Fibroblast of pulmonary artery (primary cell): ENCODE data around the gene TMC1.
A peak's percentile ranks its signal among the peaks of the same experiment; 100 is the strongest.

Experiments
- DNase-seq: peaks from one replicate; pipeline ENCODE4 v3.0.0-alpha.2; 2010; ENCODE audit warnings: low read depth
- H3K4me3 ChIP-seq: replicated peaks from 2 replicates; pipeline ENCODE4 v1.5.1; 2011; ENCODE audit warnings: low read depth, mild to moderate bottlenecking, control low read depth, low read length, moderate library complexity
- TF ChIP-seq, protein P1 (sequence below): IDR thresholded peaks from 2 replicates; pipeline ENCODE4 v1.5.1; 2011; ENCODE audit warnings: mild to moderate bottlenecking, control low read depth, low read length, inconsistent platforms; ENCODE audit errors: missing control alignments

The TMC1 gene

DNA sequence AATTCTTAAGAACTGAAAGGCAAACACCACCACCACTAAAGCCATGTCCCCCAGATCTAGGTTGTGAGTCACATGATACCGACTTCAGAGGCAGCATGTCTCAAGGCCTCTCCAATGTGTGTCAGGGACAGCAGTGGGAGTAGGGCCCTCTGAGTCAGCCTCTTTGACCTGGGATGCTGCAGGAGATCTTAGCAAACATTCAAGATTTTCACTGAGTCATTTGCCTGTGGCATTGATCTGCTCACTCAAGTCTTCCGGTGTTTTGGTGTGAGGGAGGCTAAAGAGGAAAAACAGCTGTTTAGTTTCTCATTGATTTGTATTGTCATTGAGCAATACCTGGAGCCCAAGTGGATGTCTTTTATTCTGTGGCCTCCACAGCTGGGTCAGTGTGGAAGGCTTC is 36.1 kb downstream of the TMC1 start:
- H3K4me3 ChIP-seq = no peak overlapping the region
- peak; percentile 92 for DNase-seq
- TF ChIP-seq, protein P1, sequence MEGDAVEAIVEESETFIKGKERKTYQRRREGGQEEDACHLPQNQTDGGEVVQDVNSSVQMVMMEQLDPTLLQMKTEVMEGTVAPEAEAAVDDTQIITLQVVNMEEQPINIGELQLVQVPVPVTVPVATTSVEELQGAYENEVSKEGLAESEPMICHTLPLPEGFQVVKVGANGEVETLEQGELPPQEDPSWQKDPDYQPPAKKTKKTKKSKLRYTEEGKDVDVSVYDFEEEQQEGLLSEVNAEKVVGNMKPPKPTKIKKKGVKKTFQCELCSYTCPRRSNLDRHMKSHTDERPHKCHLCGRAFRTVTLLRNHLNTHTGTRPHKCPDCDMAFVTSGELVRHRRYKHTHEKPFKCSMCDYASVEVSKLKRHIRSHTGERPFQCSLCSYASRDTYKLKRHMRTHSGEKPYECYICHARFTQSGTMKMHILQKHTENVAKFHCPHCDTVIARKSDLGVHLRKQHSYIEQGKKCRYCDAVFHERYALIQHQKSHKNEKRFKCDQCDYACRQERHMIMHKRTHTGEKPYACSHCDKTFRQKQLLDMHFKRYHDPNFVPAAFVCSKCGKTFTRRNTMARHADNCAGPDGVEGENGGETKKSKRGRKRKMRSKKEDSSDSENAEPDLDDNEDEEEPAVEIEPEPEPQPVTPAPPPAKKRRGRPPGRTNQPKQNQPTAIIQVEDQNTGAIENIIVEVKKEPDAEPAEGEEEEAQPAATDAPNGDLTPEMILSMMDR = no peak

DNA sequence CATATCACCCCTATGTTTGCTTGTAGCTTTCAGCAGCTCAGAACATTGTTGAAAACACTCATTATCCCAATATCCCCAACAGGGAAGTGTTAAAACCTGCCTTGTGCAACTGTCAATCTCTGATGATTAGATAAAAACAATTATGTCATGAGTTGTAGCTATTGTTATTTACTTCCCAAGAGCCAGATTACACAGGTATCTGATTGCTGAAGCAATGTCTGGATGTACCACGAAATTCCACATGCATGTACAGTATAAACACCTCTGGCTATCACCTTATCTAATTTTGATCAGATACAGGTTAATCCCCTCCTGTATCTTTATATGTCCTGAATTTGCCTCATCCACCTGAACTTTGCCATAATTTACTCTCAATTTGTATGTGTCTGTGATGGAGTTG is 38.7 kb downstream of the TMC1 start:
- H3K4me3 ChIP-seq = no peak overlapping the region
- DNase-seq = no peak
- TF ChIP-seq, protein P1 = no peak

- TF ChIP-seq, protein P1 = no peak
- DNase-seq = no peak
- no peak overlapping the region for H3K4me3 ChIP-seq
These were observed 42.4 kb downstream of the TMC1 start for GRCh38 chr9:72563806-72564205.

GRCh38 chr9:72564479-72565281 is 43.3 kb downstream of the TMC1 start:
- H3K4me3 ChIP-seq = no peak overlapping the region
- TF ChIP-seq, protein P1 = no peak
- DNase-seq = no peak

- no peak for DNase-seq
- H3K4me3 ChIP-seq = no peak overlapping the region
- TF ChIP-seq, protein P1 = no peak
These were observed 44.1 kb downstream of the TMC1 start for GRCh38 chr9:72565535-72565934.

GRCh38 chr9:72574156-72574810 is 52.9 kb downstream of the TMC1 start:
- TF ChIP-seq, protein P1 = no peak
- H3K4me3 ChIP-seq = no peak overlapping the region
- no peak for DNase-seq

- no peak overlapping the region for H3K4me3 ChIP-seq
- TF ChIP-seq, protein P1 = no peak
- DNase-seq = no peak
These were observed 54.3 kb downstream of the TMC1 start for GRCh38 chr9:72575666-72576065.
